Embryonic facial prominence (tissue), 1 donor: ENCODE data around the gene LIMCH1.

Source experiments
- DNase-seq: peaks from one replicate; pipeline ENCODE4 v3.0.0-alpha.2; 2016; ENCODE audit errors: extremely low spot score

LIMCH1 gene

DNA sequence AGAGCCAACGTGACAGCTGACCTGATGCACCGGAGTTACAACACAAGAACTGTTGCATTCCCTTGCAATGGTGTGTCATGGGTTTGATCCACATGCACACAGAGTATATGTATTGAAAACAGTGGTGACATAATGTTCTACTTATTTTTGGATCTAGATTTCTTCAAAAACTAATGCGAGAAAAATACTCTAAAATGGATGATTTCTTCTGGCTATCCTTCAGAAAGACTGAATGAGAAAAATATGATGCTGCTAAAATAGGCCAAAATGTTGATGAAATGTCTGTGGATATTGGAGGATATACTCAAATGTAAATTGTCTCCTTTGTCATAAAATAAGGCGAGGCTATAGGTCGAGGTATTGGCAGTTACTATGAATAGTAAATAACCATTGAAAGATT is 30.4 kb downstream of the LIMCH1 start:
- DNase-seq, result no peak

DNA sequence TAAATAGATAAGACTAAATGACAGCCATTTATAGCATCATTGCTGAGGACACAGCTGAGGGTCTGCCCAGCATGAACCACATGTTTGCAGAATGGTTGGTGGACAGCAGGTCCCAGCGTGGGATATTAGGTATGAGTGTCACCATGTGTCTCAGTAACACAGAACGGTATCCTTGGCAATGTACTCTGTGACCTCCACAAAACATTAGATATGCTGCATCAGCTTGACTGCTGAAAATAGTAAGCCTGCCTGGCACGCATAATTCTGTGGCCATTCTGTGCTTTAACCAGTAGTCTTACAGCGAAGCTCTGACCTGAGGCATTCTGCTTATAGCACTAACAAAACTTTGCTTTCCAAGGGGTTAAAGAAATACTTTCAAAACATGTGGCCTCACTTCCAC is 32.0 kb downstream of the LIMCH1 start:
- DNase-seq, result no peak

DNA sequence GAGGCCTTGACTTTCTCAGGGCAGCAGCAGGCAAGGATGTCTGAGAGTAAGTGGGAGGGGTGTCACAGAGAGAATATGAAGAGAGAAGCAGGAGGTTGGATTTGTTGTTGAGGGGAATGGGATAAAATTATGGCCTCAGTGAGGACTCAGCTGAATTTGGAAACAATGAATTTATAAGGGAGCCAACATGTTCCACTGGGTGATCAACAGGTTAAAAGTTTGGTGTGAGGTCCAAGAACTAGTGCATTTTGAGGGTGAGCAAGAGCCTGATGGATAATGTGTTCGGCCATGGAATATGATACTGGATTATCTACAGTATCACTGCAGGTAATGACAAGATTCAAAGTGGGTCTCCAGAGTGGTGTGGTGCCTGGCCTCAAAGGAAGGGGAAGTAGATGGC is 33.5 kb downstream of the LIMCH1 start:
- no peak for DNase-seq

DNA sequence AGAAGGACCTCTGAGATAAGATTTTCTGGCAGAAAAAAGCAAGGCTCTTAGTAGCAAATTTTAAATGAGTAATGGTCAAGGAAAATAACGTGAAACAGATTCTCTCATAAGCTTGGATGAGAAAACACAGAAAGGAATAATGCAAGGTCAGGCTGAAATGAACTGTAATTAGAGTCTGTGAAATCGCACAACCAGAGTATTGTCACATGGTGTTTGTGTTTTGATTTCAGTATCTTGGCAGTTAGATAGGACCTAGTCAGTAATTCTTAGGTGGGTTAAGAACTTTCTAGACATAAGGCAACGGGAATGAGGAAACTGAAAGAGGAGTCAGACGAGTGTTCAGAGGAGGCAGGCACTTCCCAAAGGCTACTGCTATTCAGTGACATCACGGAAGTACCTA is 34.6 kb downstream of the LIMCH1 start:
- DNase-seq, result no peak

DNA sequence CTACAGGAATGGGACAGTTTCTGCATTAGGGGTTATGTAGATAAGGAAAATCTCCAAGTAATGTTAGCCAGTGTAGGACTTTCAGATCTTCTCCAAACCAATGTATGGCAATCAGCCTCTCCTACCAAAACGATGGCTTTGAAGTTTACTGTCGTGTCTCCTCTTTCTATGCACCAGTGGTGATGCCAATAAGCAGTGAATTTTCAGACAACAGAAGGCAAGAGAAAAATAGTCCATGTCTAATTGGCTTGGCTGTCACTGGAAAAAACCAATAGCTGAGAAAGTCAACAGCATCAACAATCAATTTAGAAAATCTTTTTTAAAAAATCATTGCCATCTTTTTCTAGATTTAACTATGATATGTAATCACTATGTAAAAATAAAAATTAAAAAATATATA is 35.0 kb downstream of the LIMCH1 start:
- no peak for DNase-seq

DNA sequence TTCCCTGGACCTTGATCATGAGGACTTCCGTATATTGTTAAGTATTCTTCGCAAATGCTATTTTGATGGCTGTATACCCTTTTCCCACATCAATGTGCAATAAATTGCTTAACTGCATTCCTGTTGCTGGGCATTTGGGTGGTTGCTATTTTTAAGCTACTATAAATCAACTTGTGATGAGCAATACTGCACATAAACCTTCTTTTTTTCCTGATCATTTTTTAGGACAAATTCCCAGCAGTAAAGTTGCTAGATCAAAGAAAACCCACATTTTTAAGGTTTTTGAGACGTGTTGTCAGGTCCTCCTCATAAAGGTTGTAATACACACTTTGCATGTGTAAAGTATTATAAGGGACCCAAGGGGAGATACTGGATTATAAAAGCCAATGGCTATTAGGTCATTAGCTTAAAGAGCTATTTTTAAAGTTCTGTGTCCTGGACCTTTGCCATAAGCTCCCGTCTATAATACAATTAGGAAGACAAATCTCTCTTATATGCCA is 35.6 kb downstream of the LIMCH1 start:
- no peak for DNase-seq

DNA sequence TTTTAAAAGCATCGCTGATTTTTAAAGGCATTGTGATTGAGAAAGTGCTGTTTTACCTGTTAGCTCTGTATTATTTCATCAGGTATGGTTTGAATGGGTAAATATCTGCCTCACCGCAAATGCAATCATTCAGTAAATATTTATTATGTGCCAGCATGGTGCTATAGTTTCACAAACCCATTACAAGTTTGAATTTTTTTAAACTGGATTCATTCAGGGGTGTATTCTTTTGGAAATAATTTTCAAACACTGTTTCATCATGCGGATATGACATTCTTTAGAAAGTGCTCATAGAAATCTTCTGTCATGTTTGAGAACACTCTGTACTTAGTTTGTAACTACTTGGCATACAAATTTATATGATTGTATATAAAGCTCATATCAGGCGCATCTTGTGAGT is 37.2 kb downstream of the LIMCH1 start:
- DNase-seq, result no peak

DNA sequence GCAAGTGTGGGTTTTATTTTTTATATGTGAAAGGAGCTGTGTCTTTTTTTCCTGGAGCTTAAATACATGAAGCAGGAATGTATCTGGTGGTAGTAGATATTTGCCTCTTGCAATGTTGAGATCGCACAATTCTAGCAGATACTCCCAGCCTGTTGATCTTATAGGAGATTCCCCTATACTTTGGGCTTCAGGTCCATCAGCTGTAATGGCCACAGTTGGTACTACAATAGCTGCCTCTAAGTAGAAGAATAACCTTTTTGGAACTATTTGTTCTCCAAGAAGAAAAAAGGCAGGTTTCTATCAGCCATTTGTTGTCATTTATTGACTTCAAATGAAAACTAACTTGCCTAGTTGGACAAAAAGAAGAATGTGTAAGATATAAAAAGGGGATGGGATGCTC is 37.7 kb downstream of the LIMCH1 start:
- no peak for DNase-seq

DNA sequence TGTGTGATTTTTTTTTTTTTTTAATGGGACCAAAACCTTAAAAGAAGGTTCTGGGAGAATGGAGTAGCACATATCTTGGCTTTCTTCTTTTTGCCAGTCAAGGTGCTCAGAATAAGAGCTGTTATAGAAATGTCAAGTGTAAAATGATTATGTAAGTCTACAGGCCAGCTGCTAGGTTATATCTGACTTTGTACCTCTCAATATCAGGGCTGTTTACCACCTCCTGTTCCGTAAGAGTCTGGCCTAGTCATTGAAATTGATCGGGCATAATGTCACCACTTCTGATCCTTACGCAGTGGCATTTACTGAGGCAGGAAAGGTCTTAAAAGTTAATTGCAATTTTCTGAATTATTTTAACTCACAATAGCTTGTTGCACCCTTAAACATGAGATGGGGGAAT is 41.1 kb downstream of the LIMCH1 start:
- no peak for DNase-seq

DNA sequence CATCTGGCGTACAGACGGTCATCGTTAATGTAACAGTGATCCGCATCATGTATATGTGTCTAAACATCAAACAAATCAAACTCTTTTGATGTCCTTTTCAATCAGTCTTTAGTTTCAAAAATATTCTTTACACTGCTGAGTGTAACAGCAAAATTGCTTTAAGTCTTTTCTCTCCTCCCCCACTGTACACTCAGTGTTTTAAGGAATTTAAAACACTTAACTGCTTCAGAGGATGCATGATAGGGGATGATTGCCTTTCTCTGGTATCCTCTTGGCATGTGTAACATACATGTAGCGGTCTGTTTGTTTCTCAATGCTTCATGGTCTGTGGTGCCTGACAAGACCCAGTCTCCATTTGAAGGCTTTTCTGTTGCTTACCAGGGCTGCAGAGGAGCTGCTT is 41.6 kb downstream of the LIMCH1 start:
- no peak for DNase-seq

DNA sequence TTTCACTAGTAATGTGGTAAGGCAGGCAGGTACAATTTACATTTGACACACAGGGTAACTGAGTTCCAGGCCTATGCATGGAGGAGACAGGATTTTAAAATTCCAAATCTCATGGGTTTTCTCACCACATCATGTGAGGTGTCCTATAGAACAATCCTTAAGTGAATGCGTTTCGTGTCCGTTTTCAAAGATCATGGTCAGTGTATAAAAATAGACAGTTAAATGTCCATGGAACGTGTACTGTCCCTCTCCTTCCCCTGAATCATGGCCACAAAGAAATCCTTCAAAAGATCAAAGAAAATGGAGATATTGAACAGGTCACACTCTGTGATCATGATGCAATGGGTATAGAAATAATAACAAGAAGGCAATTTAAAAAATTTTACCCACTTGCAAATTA is 42.0 kb downstream of the LIMCH1 start:
- no peak for DNase-seq

DNA sequence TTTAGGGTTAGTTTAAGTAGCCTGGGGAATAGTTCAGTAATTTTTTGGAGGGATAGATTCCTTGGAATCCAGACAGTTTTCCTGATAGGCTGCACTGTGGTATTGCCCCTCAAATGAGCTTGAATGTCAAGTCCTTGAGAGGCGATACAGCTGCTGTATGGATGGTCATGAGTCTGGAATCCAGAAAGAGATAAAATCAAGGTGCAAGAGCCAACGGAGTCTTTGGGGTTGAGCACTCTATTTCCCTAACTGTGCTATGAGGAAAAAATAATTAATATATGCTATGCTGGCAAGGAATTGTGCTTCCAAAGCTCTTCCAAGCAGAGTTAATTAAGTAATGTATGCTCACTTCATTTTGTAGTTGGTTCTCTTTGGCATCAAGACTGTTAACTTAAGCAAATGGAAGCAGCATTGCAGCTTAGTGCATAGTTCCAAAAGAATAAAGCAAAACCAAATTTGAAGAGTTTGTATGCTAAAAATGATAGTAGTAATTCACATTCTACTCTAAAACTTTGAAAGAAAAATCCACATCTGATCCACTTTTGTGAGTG is 48.8 kb downstream of the LIMCH1 start:
- no peak for DNase-seq

DNA sequence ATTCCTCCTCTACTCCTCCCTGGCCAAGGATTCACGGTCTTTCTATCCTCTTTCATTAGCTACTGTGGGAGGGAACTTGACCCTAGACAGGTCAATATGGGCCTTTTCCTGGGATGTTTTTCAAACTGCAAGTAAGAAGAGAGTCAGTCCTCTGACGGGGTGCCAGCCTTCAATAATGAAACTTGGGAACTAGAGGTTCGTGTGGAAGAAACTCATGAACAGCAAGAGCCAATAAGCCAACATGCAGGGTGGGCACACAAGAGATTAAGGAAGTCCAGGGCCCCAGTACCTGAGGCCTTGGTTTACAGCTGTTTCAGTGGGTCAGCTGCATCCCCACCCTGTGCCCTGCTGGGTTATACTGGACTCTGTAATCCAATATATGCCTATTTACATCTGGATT is 49.3 kb downstream of the LIMCH1 start:
- no peak for DNase-seq

DNA sequence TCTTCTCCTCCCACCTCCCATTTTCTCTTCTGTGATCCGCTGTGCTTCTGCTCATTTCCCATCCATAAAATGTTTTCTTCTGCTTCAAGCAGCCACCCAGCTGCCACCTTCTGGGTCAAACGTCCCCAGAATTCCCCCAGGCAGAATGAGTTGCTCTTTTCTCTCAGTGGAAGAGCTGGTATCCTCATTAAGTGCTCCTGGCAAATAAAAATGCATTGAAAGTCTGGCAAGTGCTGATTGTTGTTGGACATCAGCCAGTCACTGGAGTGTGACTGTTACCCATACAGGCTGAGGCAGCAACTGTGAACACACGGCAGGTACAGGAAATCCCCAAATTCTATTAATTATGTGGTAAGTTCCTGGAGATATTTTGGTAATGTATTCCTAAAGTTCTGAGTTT is 52.6 kb downstream of the LIMCH1 start:
- DNase-seq, result no peak

DNA sequence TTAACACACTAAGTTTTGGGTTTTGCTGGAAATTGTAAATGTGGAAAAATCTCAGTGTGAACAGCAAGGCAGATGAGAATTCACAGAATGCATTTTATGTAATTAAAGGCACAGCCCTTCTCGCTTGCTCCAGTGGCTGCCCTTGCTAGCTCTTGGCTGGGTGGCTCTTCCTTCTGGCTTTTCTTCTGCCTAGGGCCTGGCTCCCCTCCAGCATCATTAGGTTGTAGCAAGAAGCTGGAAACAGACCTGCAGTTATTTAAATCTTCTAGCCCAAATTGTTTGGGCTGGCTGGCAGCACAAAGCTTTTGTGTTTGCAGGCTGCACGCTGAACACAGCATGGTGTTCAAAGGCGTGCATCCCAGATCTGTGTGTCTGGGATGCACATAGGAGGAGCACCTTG is 56.5 kb downstream of the LIMCH1 start:
- DNase-seq, result no peak

DNA sequence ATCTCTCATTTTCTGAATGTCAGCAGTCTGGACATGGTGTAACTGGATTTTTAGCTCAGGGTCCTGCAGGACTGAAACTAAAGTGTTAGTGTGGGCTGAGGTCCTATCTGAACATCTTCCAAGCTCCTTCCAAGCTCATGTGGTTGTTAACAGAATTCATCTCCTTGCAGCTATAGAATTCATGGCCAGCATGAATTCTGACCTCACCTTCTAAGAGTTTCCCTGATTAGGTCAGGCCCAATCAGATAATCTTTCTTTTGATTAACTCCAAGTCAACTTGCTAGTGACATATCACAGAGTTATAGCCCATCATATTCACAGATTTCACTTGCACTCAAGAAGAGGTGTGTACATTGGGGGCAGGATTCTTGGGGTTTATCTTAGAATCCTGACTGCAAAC is 59.5 kb downstream of the LIMCH1 start:
- DNase-seq, result no peak

DNA sequence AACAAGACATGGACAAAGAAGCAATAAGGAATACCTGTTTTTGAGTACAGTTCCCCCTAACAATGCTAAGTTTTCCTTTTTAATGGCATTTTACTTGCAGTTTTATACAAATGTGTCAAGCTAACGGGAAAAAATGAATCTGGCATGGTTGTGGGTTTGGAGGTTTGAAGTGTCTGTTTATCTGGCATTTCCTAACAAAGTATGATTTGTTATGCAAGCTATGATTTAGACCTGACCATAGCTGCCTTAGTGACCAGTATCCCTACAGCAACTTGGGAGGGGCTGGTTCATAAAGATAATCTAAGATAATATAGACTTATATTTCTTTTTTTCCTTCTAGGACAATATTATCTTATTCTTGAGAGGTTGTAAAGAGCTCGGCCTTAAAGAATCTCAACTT is 60.6 kb downstream of the LIMCH1 start:
- no peak for DNase-seq

DNA sequence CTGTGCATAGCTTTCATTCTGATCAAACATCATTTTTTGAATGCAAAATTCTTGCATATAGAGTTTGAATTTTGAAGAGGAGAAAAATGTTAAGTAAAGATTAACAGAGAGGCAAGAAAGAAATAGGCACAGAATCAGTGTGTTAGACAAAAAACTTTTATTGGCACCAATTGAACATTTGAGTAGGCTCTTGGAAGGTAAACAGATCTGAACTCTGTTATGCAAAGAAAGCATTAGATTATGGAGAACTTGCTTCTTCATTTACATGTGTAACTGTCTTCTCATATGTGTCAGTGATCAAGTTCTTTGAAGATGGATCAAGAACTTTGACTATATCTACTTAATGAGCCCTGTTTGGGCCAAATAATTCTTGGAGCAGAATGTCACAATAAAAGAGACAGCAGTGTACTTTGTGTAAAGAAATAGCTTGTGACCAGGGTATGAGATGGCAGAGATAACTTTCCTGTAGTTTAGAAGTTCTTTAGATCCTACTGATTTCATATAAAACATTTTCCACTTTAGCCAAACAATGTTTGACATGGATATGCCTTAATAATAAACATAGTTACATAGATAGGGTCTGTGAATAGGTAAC is 61.3 kb downstream of the LIMCH1 start:
- DNase-seq, result no peak

DNA sequence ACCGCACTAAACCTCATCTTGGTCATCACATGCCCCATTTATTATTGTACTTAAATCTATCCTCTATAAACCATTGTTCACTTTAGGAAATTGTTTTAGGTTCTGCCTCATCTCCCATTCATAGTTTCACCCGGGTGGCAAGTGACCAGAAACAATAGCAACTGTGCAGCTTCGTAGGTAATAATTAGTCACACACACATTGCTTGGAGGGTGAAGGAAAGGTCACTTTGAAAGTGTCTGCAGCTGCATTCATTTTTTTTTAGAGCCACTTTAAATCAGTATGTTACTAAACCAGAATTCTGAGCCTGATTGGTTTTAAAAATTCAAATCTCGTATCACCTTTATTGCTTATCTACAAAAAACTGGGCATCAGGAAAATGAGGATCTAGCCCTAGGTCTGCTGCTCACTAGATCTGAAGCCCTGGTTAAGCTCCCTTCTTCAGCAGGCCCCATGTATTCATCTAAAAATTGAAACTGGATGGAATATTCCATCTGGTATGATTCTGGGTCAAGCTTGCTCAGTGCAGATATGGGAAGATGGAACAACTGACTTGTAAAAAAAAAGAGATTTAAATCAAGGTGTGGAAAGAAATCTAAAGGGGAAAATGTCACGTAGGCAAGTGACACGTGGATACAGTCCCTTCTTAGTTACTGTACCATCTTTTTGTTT is 62.4 kb downstream of the LIMCH1 start:
- DNase-seq, result no peak

DNA sequence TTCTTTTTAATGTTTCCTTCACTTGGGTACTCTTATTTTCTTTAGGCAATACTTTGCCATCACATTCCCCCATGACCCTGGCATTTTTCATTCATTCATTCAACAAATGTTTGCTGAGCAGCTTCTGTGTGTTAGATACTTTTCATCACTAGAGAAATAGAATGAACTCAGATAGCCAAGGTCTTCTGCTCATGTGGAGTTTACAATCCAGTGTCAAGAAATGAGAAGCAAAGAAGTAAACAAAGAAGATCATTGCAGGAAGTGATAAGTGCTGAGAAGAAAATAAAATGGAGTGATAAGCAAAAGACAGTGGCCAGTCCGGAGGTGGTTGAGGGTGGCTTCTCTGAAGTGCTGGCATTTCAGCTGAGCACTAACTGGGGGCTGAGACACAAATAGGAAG is 63.1 kb downstream of the LIMCH1 start:
- DNase-seq, result no peak

DNA sequence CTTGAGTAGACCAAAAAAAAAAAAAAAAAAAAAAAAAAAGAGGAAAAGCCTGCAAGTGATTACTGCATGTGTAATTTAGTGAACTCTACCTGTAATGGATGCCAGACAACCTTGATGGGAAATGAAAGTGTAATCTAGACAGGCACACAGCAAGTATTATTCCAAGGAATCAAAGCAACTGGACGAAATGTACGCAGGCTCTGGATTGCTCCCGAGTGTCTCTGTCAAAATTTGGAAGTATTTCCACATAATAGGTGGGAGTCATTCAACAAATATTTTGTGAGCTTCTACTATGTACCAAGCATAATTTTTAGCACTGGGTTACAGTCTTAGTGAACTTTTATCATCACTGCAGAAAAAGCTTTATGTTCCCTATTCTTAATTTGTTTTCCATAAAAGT is 64.2 kb downstream of the LIMCH1 start:
- DNase-seq, result no peak

DNA sequence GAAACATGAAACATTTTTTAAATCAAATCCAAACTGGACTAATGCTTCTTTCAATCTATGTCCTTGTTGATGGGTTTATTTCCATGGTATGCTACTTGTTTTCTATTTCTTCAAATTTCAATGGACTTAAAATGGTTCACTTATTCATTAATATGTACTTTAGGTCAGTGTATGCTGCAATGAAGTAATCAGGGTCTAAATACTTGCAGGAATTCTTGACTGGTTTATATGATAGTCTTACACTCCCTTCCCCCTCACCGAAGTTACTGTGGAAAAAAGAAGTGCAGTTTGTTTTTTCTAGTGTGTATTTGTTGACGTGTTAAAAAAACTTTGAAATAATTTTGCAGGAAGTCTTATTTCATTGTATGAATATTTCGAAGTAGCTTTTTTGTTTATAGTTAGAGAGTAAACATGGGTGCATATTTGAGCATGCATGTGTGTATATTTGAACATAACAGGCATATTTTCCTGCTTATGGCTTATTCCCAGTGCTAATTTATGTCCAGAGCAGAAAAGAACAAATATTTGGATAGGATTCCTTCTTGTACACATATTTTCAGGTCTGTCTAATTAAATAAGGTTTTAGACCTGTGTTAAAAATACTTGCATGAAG is 65.0 kb downstream of the LIMCH1 start:
- no peak for DNase-seq

DNA sequence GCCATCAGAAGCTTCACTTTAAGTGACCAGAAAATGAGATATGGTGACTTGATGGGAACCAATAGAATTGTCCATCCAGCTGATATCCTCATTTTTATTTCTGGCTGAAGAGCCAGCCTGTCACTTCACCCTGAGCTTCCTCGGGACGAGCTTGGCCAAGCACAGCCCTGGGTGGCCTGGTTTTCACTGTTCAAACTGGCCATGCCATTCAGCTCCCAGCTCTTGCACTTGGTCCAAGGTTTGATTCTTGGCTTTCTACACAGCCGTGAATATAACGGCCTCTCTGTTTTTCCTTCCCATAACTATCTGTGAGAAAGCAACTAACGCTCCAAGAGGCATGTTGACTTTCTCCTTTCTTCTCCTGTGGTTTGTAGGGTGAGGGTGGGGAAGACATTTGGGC is 71.9 kb downstream of the LIMCH1 start:
- DNase-seq, result no peak
